Measurements from ENCODE around the gene ZNF324B. TPM values are rescaled to one million over a fixed set of nuclear protein-coding genes. Genes with fewer than 3 reads are reported as not detected.
"Not testable (repeated sequence)": the region's sequence is repeated elsewhere in the genome, so short reads cannot be mapped to it uniquely, and the experiment has no call there.

The ZNF324B gene
- total RNA-seq, 1 experiment from 2014 or later, result 4.3 TPM

DNA sequence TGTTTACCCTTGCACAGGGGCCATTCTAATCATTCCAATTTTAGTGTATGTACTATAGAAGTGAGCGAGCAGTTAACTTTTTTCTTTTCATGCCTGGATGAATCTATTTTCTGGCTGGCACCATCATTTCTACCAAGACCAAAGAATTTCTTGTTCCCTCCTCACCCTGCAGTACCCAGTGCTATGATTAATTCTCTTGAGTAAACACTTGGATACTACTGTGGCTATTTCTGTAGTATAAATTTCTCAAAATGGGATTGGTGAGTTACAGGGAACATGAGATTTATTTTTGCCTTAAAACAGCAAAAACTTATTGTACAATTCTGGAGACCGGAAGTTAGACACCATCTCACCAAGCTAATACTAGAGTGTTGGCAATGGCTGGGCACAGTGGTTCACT, 32.4 kb downstream of the ZNF324B start:
- ChIA-PET POLR2A (ENCODE audit: unreplicated experiment) (no interaction called here), CTCF (no interaction called here)
- H3K36me3 ChIP-seq (ENCODE audit: low read depth), result no peaks in the 10 kb centered on the region

GRCh38 chr19:58484349-58484748, 32.9 kb downstream of the ZNF324B start:
- H3K27ac ChIP-seq; H3K9me2 ChIP-seq (ENCODE audit: insufficient read depth); H3K4me3 ChIP-seq; DNase-seq; H2AFZ ChIP-seq; H4K20me1 ChIP-seq (ENCODE audit: insufficient read depth); H3K4me2 ChIP-seq; H3K4me1 ChIP-seq (replicated peaks; ENCODE audit: insufficient read depth); H3F3A ChIP-seq (ENCODE audit: insufficient read depth, low read depth); CTCF ChIA-PET; H3K79me2 ChIP-seq (ENCODE audit: low read depth); H3K9me3 ChIP-seq (ENCODE audit: insufficient read depth, low read depth); BruUV-seq (replicated peaks); intact Hi-C loops (cut with micrococcal nuclease; ENCODE audit: unreplicated experiment); H3K27me3 ChIP-seq (ENCODE audit: insufficient read depth, low read depth); H3K36me3 ChIP-seq (ENCODE audit: low read depth): not testable (repeated sequence)
- POLR2A ChIA-PET (ENCODE audit: unreplicated experiment), result interaction anchor here (0.6 kb wide), 1 partner anchor 35 kb away, joined by 3 read pairs; the partner anchor contains the start of gene ZBTB45

More for the DNA sequence above, 32.4 kb downstream of the ZNF324B start:
- no peak for DNase-seq
- H3K4me2 ChIP-seq, result no peak overlapping the region
- no peaks in the 10 kb centered on the region for H4K20me1 ChIP-seq (ENCODE audit: insufficient read depth)
- H3F3A ChIP-seq (ENCODE audit: insufficient read depth, low read depth), result no peaks in the 10 kb centered on the region
- no TSS peak for BruUV-seq (replicated peaks)
- H3K4me1 ChIP-seq (replicated peaks; ENCODE audit: insufficient read depth), result peaks cover 5% of the 10 kb centered on the region; the same call in 1 of the 2 replicates
- no peaks in the 10 kb centered on the region for H3K79me2 ChIP-seq (ENCODE audit: low read depth)
- H3K9me3 ChIP-seq (ENCODE audit: insufficient read depth, low read depth), result no peaks in the 10 kb centered on the region
- no peak overlapping the region for H3K27ac ChIP-seq
- H3K9me2 ChIP-seq (ENCODE audit: insufficient read depth), result no peaks in the 10 kb centered on the region
- intact Hi-C loops (cut with micrococcal nuclease; ENCODE audit: unreplicated experiment), result no loop called here
- no peak overlapping the region for H2AFZ ChIP-seq
- H3K27me3 ChIP-seq (ENCODE audit: insufficient read depth, low read depth), result no peaks in the 10 kb centered on the region
- H3K4me3 ChIP-seq, result no peak overlapping the region
- TF ChIP-seq EZH2 (IDR thresholded peaks at IDR 0.05; ENCODE audit: low read depth) (no peak), CTCF (conservative IDR thresholded peaks at IDR 0.05) (no peak)

DNA sequence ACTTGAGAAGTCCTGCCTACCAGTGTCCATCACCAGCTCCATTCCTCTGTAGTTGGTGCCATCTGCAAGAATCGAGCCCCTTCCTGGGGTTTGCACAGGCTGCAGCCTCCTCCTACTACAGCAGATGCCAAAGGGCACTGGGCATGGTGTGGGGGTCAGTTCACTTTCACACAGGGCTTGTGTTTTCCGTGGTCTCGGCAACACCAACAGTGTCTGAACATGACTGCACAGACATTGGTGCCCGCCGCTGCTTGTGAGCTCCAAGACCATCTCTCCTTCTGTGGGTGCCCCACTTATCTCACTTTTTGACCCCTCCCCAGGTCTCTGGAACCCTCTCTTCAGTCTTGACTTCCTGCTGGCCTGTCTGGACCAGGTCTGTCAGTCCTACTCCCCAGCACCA, 40.0 kb downstream of the ZNF324B start:
- H3K9me2 ChIP-seq (ENCODE audit: insufficient read depth), result no peaks in the 10 kb centered on the region
- H3K27me3 ChIP-seq (ENCODE audit: insufficient read depth, low read depth), result no peaks in the 10 kb centered on the region
- TF ChIP-seq CTCF (conservative IDR thresholded peaks at IDR 0.05), result no peak
- TF ChIP-seq EZH2 (IDR thresholded peaks at IDR 0.05; ENCODE audit: low read depth), result no peak
- no peak for DNase-seq
- H2AFZ ChIP-seq, result no peak overlapping the region
- POLR2A ChIA-PET (ENCODE audit: unreplicated experiment), result no interaction called here
- no peaks in the 10 kb centered on the region for H3F3A ChIP-seq (ENCODE audit: insufficient read depth, low read depth)
- H3K36me3 ChIP-seq (ENCODE audit: low read depth), result no peaks in the 10 kb centered on the region
- CTCF ChIA-PET, result no interaction called here
- H3K79me2 ChIP-seq (ENCODE audit: low read depth), result no peaks in the 10 kb centered on the region
- BruUV-seq (replicated peaks), result no TSS peak
- H3K27ac ChIP-seq, result no peak overlapping the region
- no peak overlapping the region for H3K4me2 ChIP-seq
- no peaks in the 10 kb centered on the region for H4K20me1 ChIP-seq (ENCODE audit: insufficient read depth)
- no peaks in the 10 kb centered on the region for H3K4me1 ChIP-seq (replicated peaks; ENCODE audit: insufficient read depth)
- H3K9me3 ChIP-seq (ENCODE audit: insufficient read depth, low read depth), result no peaks in the 10 kb centered on the region
- intact Hi-C loops (cut with micrococcal nuclease; ENCODE audit: unreplicated experiment), result no loop called here
- no peak overlapping the region for H3K4me3 ChIP-seq

DNA sequence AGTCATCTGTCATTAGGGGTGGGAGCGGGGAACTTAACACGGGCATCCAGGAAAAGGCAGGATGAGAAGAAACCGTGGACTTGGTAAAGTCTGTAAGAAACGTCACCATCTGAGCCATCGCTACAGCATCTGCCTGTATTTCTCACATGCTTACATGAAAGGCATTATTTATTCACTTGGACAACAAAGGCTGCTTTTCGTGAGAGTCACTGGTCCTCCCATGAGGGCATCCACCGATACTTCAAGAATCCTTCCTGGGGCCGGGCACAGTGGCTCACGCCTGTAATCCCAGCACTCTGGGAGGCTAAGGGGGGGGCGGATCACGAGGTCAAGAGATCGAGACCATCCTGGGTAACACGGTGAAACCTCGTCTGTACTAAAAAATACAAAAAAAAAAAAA, 40.8 kb downstream of the ZNF324B start:
- no peaks in the 10 kb centered on the region for H3K9me3 ChIP-seq (ENCODE audit: insufficient read depth, low read depth)
- no peak overlapping the region for H3K4me2 ChIP-seq
- H4K20me1 ChIP-seq (ENCODE audit: insufficient read depth), result no peaks in the 10 kb centered on the region
- H3K9me2 ChIP-seq (ENCODE audit: insufficient read depth), result no peaks in the 10 kb centered on the region
- no peaks in the 10 kb centered on the region for H3K36me3 ChIP-seq (ENCODE audit: low read depth)
- no peak overlapping the region for H3K4me3 ChIP-seq
- no peak for TF ChIP-seq CTCF (conservative IDR thresholded peaks at IDR 0.05)
- TF ChIP-seq EZH2 (IDR thresholded peaks at IDR 0.05; ENCODE audit: low read depth), result no peak
- POLR2A ChIA-PET (ENCODE audit: unreplicated experiment), result no interaction called here
- CTCF ChIA-PET, result no interaction called here
- intact Hi-C loops (cut with micrococcal nuclease; ENCODE audit: unreplicated experiment), result no loop called here
- no peak for DNase-seq
- no peaks in the 10 kb centered on the region for H3K4me1 ChIP-seq (replicated peaks; ENCODE audit: insufficient read depth)
- no peaks in the 10 kb centered on the region for H3K27me3 ChIP-seq (ENCODE audit: insufficient read depth, low read depth)
- no TSS peak for BruUV-seq (replicated peaks)
- no peaks in the 10 kb centered on the region for H3F3A ChIP-seq (ENCODE audit: insufficient read depth, low read depth)
- H3K79me2 ChIP-seq (ENCODE audit: low read depth), result no peaks in the 10 kb centered on the region
- no peak overlapping the region for H2AFZ ChIP-seq
- H3K27ac ChIP-seq, result no peak overlapping the region

All from PC-9 (cell line).